Measurements from ENCODE around the gene FEM1A.
A peak's percentile ranks its signal among the peaks of the same experiment; 100 is the strongest.
"Not testable (repeated sequence)": the region's sequence is repeated elsewhere in the genome, so short reads cannot be mapped to it uniquely, and the experiment has no call there.

The FEM1A gene

GRCh38 chr19:4758659-4759058 is 32.9 kb upstream of the FEM1A start:
- Mint-ChIP-seq H3K36me3 (ENCODE audit: insufficient read depth) (no peaks in the 10 kb centered on the region), H3K4me1 (ENCODE audit: low read depth in 2 of 2) (peaks cover 0 to 7% of the 10 kb centered on the region in 2 donors), H3K27ac (peak overlapping the region in 1 of 2 donors; percentile 82), H3K27me3 (peaks cover 10 to 24% of the 10 kb centered on the region in 2 donors), H3K4me3 (peak overlapping the region; percentile 56 to 66), H3K9me3 (no peaks in the 10 kb centered on the region)
- no peak for ATAC-seq (replicated peaks)
- DNase-seq, result no peak

DNA sequence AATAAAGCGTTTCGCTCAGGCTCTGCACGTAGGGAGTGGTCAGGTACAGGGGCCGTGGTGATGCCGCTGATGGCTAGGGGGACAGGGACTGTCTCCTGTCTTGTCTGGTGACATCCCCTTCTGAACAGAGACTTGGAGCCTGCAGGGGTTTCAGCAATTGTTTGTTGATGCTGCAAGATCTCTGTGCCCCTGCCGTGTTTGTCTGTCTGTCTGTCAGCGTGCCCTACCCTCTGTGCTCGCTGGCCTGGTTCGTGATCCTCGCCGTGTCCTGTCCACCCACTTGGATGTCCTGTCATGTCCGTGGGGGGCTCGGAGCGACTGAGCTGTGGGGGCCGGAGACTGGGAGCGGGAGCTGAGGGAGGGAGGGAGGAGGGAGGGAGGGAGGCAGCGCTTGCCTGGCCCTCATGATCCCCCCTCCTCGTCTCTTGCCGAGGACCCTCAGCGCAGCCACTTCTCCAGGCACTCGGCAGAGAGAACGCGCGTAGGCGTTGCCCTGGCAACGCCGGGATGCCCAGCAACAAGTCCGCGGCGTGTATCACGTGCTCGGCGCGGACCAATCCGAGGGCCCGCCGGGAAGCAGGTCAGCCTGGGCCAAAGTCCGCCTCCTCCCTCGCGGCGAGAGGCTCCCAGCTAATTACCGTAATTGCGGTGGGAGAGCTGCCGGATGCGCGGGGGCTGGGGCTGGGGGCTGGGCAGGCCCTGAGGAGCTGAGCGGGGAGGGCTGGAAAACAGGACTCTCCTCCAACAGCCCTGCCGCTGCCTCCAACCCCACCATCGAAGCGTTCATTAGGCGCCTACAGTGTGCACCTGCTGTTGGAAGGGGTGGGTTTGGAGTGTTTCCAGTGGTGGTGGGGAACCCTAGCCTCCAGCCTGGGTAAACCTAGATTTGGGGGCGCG is 31.9 kb upstream of the FEM1A start:
- no peaks in the 10 kb centered on the region for H3K36me3 Mint-ChIP-seq (ENCODE audit: insufficient read depth)
- peaks cover 18 to 34% of the 10 kb centered on the region in 2 donors for H3K27me3 Mint-ChIP-seq
- peak overlapping the region; percentile 56 to 66 for H3K4me3 Mint-ChIP-seq
- peaks cover 0 to 7% of the 10 kb centered on the region in 2 donors for H3K4me1 Mint-ChIP-seq (ENCODE audit: low read depth in 2 of 2)
- ATAC-seq (replicated peaks), result peak; percentile 93
- H3K9me3 Mint-ChIP-seq, result no peaks in the 10 kb centered on the region
- peak overlapping the region in 1 of 2 donors; percentile 82 for H3K27ac Mint-ChIP-seq
- DNase-seq, result peak; percentile 38 to 59 (median 58)

GRCh38 chr19:4760285-4760650 is 31.3 kb upstream of the FEM1A start:
- DNase-seq (no peak), ATAC-seq (replicated peaks) (no peak)
- Mint-ChIP-seq H3K27me3 (peaks cover 18 to 39% of the 10 kb centered on the region in 2 donors), H3K9me3 (no peaks in the 10 kb centered on the region), H3K27ac (peak overlapping the region in 1 of 2 donors; percentile 82), H3K36me3 (ENCODE audit: insufficient read depth) (no peaks in the 10 kb centered on the region), H3K4me3 (peak overlapping the region; percentile 56 to 66), H3K4me1 (ENCODE audit: low read depth in 2 of 2) (peaks cover 0 to 7% of the 10 kb centered on the region in 2 donors)

DNA sequence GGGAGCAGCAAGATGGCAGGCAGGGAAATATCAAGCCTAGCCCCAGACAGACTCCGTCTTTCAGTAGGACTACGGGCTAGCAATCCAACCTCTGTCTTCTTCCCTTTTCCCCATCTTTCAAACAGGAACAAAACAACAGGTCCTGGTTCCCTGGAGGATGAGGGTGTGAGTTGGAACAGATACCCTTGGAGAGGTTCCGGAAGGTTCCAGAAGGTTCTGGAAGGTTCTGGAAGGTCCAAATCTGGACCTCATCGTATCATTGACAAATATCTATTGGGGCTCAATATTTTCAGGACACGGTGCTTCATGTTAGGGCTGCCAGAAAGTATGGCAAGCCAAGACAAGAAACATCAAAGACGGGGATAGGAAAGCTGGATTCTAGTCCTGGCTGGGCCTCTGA is 28.5 kb upstream of the FEM1A start:
- DNase-seq (no peak), ATAC-seq (replicated peaks) (no peak)
- no peaks in the 10 kb centered on the region for H3K9me3 Mint-ChIP-seq
- H3K4me3 Mint-ChIP-seq, result no peak overlapping the region
- peaks cover 0 to 7% of the 10 kb centered on the region in 2 donors for H3K4me1 Mint-ChIP-seq (ENCODE audit: low read depth in 2 of 2)
- no peaks in the 10 kb centered on the region for H3K36me3 Mint-ChIP-seq (ENCODE audit: insufficient read depth)
- H3K27ac Mint-ChIP-seq, result no peak overlapping the region
- H3K27me3 Mint-ChIP-seq, result peaks cover 26 to 49% of the 10 kb centered on the region in 2 donors

DNA sequence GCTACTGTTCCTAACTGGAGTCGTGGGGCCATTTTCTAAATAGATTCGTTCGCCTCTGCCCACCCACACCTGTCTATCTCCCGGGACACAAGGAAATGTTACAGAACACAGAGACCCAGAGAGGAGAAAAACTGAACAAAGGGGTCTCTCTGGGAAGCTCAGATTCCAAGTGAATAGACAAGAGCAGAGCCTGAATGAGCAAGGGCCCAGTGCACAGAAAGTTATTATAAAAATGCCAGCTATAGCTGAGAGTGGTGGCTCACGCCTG is 27.2 kb upstream of the FEM1A start:
- peaks cover 26 to 49% of the 10 kb centered on the region in 2 donors for H3K27me3 Mint-ChIP-seq
- H3K4me1 Mint-ChIP-seq (ENCODE audit: low read depth in 2 of 2), result peaks cover under 1 to 6% of the 10 kb centered on the region in 2 donors
- no peaks in the 10 kb centered on the region for H3K9me3 Mint-ChIP-seq
- no peak overlapping the region for H3K4me3 Mint-ChIP-seq
- no peak overlapping the region for H3K27ac Mint-ChIP-seq
- DNase-seq, result no peak
- peaks cover under 1% of the 10 kb centered on the region for H3K36me3 Mint-ChIP-seq (ENCODE audit: insufficient read depth)
- ATAC-seq (replicated peaks), result no peak

GRCh38 chr19:4768934-4769777 is 22.4 kb upstream of the FEM1A start:
- Mint-ChIP-seq H3K27ac (no peak overlapping the region), H3K36me3 (ENCODE audit: insufficient read depth) (peaks cover 6% of the 10 kb centered on the region), H3K4me3 (no peak overlapping the region), H3K9me3 (peaks cover 0 to 2% of the 10 kb centered on the region in 2 donors), H3K4me1 (ENCODE audit: low read depth in 2 of 2) (peaks cover 2 to 4% of the 10 kb centered on the region in 2 donors), H3K27me3 (peaks cover 24 to 45% of the 10 kb centered on the region in 2 donors)
- ATAC-seq (replicated peaks), result peak; percentile 91
- peak; percentile 81 to 84 (median 82) for DNase-seq

DNA sequence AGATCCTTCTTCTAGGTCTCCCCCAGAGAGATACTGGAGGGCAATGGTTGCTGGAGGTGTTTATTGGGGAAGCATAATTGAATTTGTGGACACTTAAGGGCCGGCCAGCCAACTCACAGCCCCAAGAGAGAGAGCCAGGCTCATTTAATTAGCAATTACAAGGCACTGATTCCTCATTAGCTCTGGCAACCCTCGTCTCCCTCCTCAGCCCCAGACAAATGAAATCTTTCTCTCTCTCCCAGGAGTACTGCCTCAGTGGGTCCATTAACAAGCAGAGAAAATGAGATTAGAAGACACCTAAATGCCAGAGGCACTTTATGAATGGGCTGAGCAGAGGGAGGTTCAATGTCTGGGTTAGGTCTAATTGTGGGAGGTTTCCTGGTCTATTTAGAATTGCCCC is 19.0 kb upstream of the FEM1A start:
- no peak overlapping the region for H3K27ac Mint-ChIP-seq
- H3K9me3 Mint-ChIP-seq, result peaks cover 0 to 2% of the 10 kb centered on the region in 2 donors
- peaks cover 31 to 49% of the 10 kb centered on the region in 2 donors for H3K27me3 Mint-ChIP-seq
- no peak overlapping the region for H3K4me3 Mint-ChIP-seq
- no peak for ATAC-seq (replicated peaks)
- no peak for DNase-seq
- peaks cover 6% of the 10 kb centered on the region for H3K36me3 Mint-ChIP-seq (ENCODE audit: insufficient read depth)
- peaks cover 2 to 4% of the 10 kb centered on the region in 2 donors for H3K4me1 Mint-ChIP-seq (ENCODE audit: low read depth in 2 of 2)

GRCh38 chr19:4773047-4773640 is 18.4 kb upstream of the FEM1A start:
- no peak for DNase-seq
- Mint-ChIP-seq H3K4me3 (no peak overlapping the region), H3K27ac (no peak overlapping the region), H3K9me3 (peaks cover 0 to 2% of the 10 kb centered on the region in 2 donors), H3K4me1 (ENCODE audit: low read depth in 2 of 2) (peaks cover 2 to 4% of the 10 kb centered on the region in 2 donors), H3K27me3 (peaks cover 34 to 49% of the 10 kb centered on the region in 2 donors), H3K36me3 (ENCODE audit: insufficient read depth) (peaks cover 6% of the 10 kb centered on the region)
- no peak for ATAC-seq (replicated peaks)

- Mint-ChIP-seq H3K27ac (no peak overlapping the region), H3K27me3 (peaks cover 38 to 49% of the 10 kb centered on the region in 2 donors), H3K4me3 (no peak overlapping the region), H3K36me3 (ENCODE audit: insufficient read depth) (peaks cover 6% of the 10 kb centered on the region), H3K4me1 (ENCODE audit: low read depth in 2 of 2) (peaks cover 2 to 4% of the 10 kb centered on the region in 2 donors), H3K9me3 (peaks cover 0 to 2% of the 10 kb centered on the region in 2 donors)
- no peak for ATAC-seq (replicated peaks)
- no peak for DNase-seq
These were observed 17.4 kb upstream of the FEM1A start for GRCh38 chr19:4774136-4774535.

- no peak for DNase-seq
- H3K4me1 Mint-ChIP-seq (ENCODE audit: low read depth in 2 of 2), result no peaks in the 10 kb centered on the region
- no peak overlapping the region for H3K4me3 Mint-ChIP-seq
- no peak overlapping the region for H3K27ac Mint-ChIP-seq
- H3K36me3 Mint-ChIP-seq (ENCODE audit: insufficient read depth), result no peaks in the 10 kb centered on the region
- peaks cover 38 to 49% of the 10 kb centered on the region in 2 donors for H3K27me3 Mint-ChIP-seq
- H3K9me3 Mint-ChIP-seq, result no peaks in the 10 kb centered on the region
- no peak for ATAC-seq (replicated peaks)
These were observed 15.8 kb upstream of the FEM1A start for GRCh38 chr19:4775627-4776152.

DNA sequence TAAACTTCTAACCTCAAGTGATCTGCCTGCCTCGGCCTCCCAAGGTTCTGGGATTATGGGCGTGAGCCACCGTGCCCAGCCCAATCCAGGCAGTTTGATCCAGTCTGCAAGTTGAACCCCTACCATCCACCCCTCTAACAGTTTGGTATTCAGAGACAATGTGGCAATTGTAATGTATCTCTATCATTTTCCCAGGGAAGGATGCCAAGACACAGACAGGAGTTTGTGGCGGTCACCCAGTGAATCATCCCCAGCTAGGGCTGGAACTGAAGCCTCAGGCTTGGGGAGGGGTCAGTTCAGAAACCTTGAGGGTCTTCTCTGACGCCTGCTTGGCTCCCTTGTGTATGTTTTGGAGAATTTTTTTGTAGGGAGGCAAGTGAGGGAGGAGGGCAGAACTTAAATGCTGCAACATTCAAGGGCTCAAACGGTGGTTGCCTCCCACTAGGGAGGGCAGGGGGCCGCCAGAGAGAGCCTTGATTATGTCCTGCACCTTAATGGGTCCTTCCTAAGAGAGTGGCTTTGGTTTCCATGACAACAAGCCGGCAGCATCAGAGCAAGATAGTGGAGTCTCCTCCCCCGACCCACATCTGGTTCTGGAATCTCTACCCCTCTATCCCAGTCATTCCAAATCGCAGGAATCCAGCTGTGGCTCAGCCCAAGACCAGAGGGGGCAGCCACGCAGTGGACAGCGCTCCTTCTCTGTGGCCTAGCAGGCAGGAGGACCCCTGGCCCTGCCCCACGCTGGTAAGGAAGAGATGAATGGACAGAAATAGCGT is 14.9 kb upstream of the FEM1A start:
- no peak overlapping the region for H3K4me3 Mint-ChIP-seq

GRCh38 chr19:4778124-4778523 is 13.4 kb upstream of the FEM1A start:
- peaks cover 47 to 58% of the 10 kb centered on the region in 2 donors for H3K27me3 Mint-ChIP-seq
- H3K4me1 Mint-ChIP-seq (ENCODE audit: low read depth in 2 of 2); H3K4me3 Mint-ChIP-seq: not testable (repeated sequence)

More for the DNA sequence above, 14.9 kb upstream of the FEM1A start:
- Mint-ChIP-seq H3K36me3 (ENCODE audit: insufficient read depth) (no peaks in the 10 kb centered on the region), H3K27me3 (peaks cover 41 to 58% of the 10 kb centered on the region in 2 donors), H3K9me3 (no peaks in the 10 kb centered on the region), H3K4me1 (ENCODE audit: low read depth in 2 of 2) (no peaks in the 10 kb centered on the region), H3K27ac (no peak overlapping the region)
- DNase-seq (no peak), ATAC-seq (replicated peaks) (no peak)

More at GRCh38 chr19:4778124-4778523, 13.4 kb upstream of the FEM1A start:
- ATAC-seq (replicated peaks); H3K36me3 Mint-ChIP-seq (ENCODE audit: insufficient read depth); H3K9me3 Mint-ChIP-seq; DNase-seq: not testable (repeated sequence)
- H3K27ac Mint-ChIP-seq, result peak overlapping the region in 1 of 2 donors; percentile 7

All from effector memory CD8-positive, alpha-beta T cell (primary cell).